Effector memory CD4-positive, alpha-beta T cell (primary cell): Measurements from ENCODE around the gene ZFP36L1.

Experiments
- DNase-seq, 3 donors: peaks; one replicate each; pipeline ENCODE4 v3.0.0-alpha.2; 2020
- H3K27ac ChIP-seq: 2 replicates; pipeline ENCODE4 v1.7.0; 2013; ENCODE audit warnings: mild to moderate bottlenecking, low read length, moderate library complexity; ENCODE audit not compliant: insufficient read depth, poor library complexity, severe bottlenecking
- H3K27me3 ChIP-seq: replicated peaks from 2 replicates; pipeline ENCODE4 v1.7.0; 2013; ENCODE audit warnings: mild to moderate bottlenecking, low read length; ENCODE audit not compliant: insufficient read depth, control insufficient read depth, poor library complexity, severe bottlenecking
- H3K36me3 ChIP-seq: 2 replicates; pipeline ENCODE4 v1.7.0; 2013; ENCODE audit warnings: mild to moderate bottlenecking, low read length, moderate library complexity; ENCODE audit not compliant: control insufficient read depth, insufficient read depth
- H3K4me1 ChIP-seq: 2 replicates; pipeline ENCODE4 v1.7.0; 2013; ENCODE audit warnings: low read length, mild to moderate bottlenecking; ENCODE audit not compliant: control insufficient read depth, insufficient read depth, poor library complexity, severe bottlenecking
- H3K4me3 ChIP-seq: 2 replicates; pipeline ENCODE4 v1.7.0; 2013; ENCODE audit warnings: low read length, low read depth, mild to moderate bottlenecking; ENCODE audit not compliant: insufficient read depth, poor library complexity, severe bottlenecking
- H3K9me3 ChIP-seq: 2 replicates; pipeline ENCODE4 v1.7.0; 2013; ENCODE audit warnings: mild to moderate bottlenecking, low read length, moderate library complexity; ENCODE audit not compliant: control insufficient read depth

The ZFP36L1 gene

GRCh38 chr14:68808696-68809480, 16.0 kb upstream of the ZFP36L1 start:
- H3K4me1 ChIP-seq: peaks cover 18% of the 10 kb centered on the region
- H3K4me3 ChIP-seq: no peak overlapping the region
- no peaks in the 10 kb centered on the region for H3K36me3 ChIP-seq
- H3K27me3 ChIP-seq: no peaks in the 10 kb centered on the region
- H3K9me3 ChIP-seq: no peaks in the 10 kb centered on the region
- H3K27ac ChIP-seq: no peak overlapping the region
- no peak for DNase-seq

- Histone ChIP-seq H3K4me3 (no peak overlapping the region), H3K9me3 (no peaks in the 10 kb centered on the region), H3K27me3 (no peaks in the 10 kb centered on the region), H3K27ac (no peak overlapping the region), H3K4me1 (peaks cover 9% of the 10 kb centered on the region), H3K36me3 (no peaks in the 10 kb centered on the region)
- no peak for DNase-seq
Observed at GRCh38 chr14:68807987-68808386, 15.1 kb upstream of the ZFP36L1 start.

- no peak for DNase-seq
- peaks cover 4% of the 10 kb centered on the region for H3K4me1 ChIP-seq
- H3K27ac ChIP-seq: no peak overlapping the region
Observed at GRCh38 chr14:68807148-68807600, 14.3 kb upstream of the ZFP36L1 start.

GRCh38 chr14:68806526-68807147, 13.8 kb upstream of the ZFP36L1 start:
- H3K27me3 ChIP-seq: no peaks in the 10 kb centered on the region
- no peaks in the 10 kb centered on the region for H3K36me3 ChIP-seq
- H3K27ac ChIP-seq: no peak overlapping the region
- peaks cover under 1% of the 10 kb centered on the region for H3K9me3 ChIP-seq
- no peak for DNase-seq
- H3K4me3 ChIP-seq: no peak overlapping the region
- peaks cover 4% of the 10 kb centered on the region for H3K4me1 ChIP-seq

More at GRCh38 chr14:68807148-68807600, 14.3 kb upstream of the ZFP36L1 start:
- no peaks in the 10 kb centered on the region for H3K27me3 ChIP-seq
- no peaks in the 10 kb centered on the region for H3K36me3 ChIP-seq
- no peak overlapping the region for H3K4me3 ChIP-seq
- no peaks in the 10 kb centered on the region for H3K9me3 ChIP-seq

GRCh38 chr14:68805414-68805813, 12.5 kb upstream of the ZFP36L1 start:
- Histone ChIP-seq H3K4me3 (no peak overlapping the region), H3K27ac (no peak overlapping the region), H3K36me3 (no peaks in the 10 kb centered on the region), H3K4me1 (peaks cover 4% of the 10 kb centered on the region), H3K27me3 (no peaks in the 10 kb centered on the region), H3K9me3 (peaks cover 8% of the 10 kb centered on the region)
- no peak for DNase-seq

- Histone ChIP-seq H3K27ac (no peak overlapping the region), H3K9me3 (peaks cover 8% of the 10 kb centered on the region), H3K36me3 (no peaks in the 10 kb centered on the region), H3K4me3 (no peak overlapping the region), H3K4me1 (peaks cover 4% of the 10 kb centered on the region), H3K27me3 (no peaks in the 10 kb centered on the region)
- DNase-seq: no peak
Observed at GRCh38 chr14:68801631-68802030, 8.8 kb upstream of the ZFP36L1 start.

GRCh38 chr14:68800953-68801352, 8.1 kb upstream of the ZFP36L1 start:
- Histone ChIP-seq H3K27me3 (no peaks in the 10 kb centered on the region), H3K9me3 (peaks cover 8% of the 10 kb centered on the region), H3K27ac (no peak overlapping the region), H3K36me3 (no peaks in the 10 kb centered on the region), H3K4me1 (peaks cover 11% of the 10 kb centered on the region), H3K4me3 (no peak overlapping the region)
- no peak for DNase-seq

GRCh38 chr14:68800390-68800789, 7.5 kb upstream of the ZFP36L1 start:
- peaks cover 8% of the 10 kb centered on the region for H3K9me3 ChIP-seq
- no peaks in the 10 kb centered on the region for H3K27me3 ChIP-seq
- H3K27ac ChIP-seq: no peak overlapping the region
- DNase-seq: no peak
- H3K4me3 ChIP-seq: no peak overlapping the region
- peaks cover 12% of the 10 kb centered on the region for H3K4me1 ChIP-seq
- H3K36me3 ChIP-seq: no peaks in the 10 kb centered on the region

GRCh38 chr14:68798621-68799020, 5.8 kb upstream of the ZFP36L1 start:
- Histone ChIP-seq H3K9me3 (peaks cover 8% of the 10 kb centered on the region), H3K4me3 (no peak overlapping the region), H3K27me3 (no peaks in the 10 kb centered on the region), H3K36me3 (no peaks in the 10 kb centered on the region), H3K4me1 (peaks cover 20% of the 10 kb centered on the region), H3K27ac (no peak overlapping the region)
- DNase-seq: no peak

GRCh38 chr14:68797121-68797670, 4.3 kb upstream of the ZFP36L1 start:
- Histone ChIP-seq H3K4me1 (peaks cover 23% of the 10 kb centered on the region), H3K27ac (peak overlapping the region; percentile 100), H3K9me3 (peaks cover 8% of the 10 kb centered on the region), H3K36me3 (no peaks in the 10 kb centered on the region), H3K27me3 (no peaks in the 10 kb centered on the region), H3K4me3 (no peak overlapping the region)
- DNase-seq: no peak
